RWPE1 (cell line): Measurements from ENCODE around the gene LASP1NB.

Source experiments
- CTCF ChIA-PET: fragments of 350-600 bp; sonication (Branson Sonifier 250); formaldehyde crosslinking; extraction: SDS; loops from one replicate; lab custom pipeline; 2021; lab: Yijun Ruan, JAX
- POLR2A ChIA-PET: fragments of 400-600 bp; formaldehyde crosslinking; extraction: SDS; loops from one replicate; lab custom pipeline; 2020; ENCODE audit warnings: antibody characterized with exemption; ENCODE audit not compliant: low non-redundant PET; lab: Yijun Ruan, JAX
- DNase-seq: peaks from one replicate; pipeline ENCODE4 v3.0.0; 2012; ENCODE audit warnings: low spot score
- H3K27ac ChIP-seq: fragments of 450-650 bp; 2 replicates; pipeline ENCODE4 v1.5.1; 2017
- TF ChIP-seq, protein P1 (sequence below): fragments of 450-650 bp; conservative IDR thresholded peaks from 2 replicates; pipeline ENCODE4 v1.5.1; 2017; ENCODE audit warnings: low read depth, mild to moderate bottlenecking

LASP1NB gene

DNA sequence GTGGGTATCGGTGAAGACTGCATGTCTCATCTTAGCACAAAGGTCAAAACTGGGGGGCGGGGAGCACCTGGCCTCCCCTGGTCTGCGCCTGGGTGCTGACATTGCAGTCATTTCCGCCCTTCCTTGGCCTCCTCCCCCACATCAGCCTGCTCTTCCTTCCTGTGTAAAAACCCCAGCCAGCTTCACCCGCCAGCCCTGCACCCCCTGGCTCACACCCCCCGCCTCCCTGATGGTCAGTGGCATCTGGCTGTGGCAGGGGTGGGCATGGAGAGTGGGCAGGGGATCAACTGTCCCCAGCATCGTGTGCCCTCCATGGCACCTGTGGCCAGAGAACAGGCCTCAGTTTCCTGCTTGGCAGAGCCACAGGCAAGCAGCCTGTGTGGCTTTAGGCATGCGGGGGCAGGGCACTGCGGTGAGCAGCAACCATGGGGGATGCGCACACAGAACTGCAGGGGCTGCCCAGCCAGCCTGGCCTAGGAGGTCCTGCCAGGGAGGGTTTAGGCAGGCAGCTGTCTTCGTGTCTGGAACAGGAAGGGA, 26.5 kb upstream of the LASP1NB start:
- TF ChIP-seq, protein P1, sequence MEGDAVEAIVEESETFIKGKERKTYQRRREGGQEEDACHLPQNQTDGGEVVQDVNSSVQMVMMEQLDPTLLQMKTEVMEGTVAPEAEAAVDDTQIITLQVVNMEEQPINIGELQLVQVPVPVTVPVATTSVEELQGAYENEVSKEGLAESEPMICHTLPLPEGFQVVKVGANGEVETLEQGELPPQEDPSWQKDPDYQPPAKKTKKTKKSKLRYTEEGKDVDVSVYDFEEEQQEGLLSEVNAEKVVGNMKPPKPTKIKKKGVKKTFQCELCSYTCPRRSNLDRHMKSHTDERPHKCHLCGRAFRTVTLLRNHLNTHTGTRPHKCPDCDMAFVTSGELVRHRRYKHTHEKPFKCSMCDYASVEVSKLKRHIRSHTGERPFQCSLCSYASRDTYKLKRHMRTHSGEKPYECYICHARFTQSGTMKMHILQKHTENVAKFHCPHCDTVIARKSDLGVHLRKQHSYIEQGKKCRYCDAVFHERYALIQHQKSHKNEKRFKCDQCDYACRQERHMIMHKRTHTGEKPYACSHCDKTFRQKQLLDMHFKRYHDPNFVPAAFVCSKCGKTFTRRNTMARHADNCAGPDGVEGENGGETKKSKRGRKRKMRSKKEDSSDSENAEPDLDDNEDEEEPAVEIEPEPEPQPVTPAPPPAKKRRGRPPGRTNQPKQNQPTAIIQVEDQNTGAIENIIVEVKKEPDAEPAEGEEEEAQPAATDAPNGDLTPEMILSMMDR: no peak
- POLR2A ChIA-PET: interaction anchor here (0.6 kb wide), 1 partner anchor 1246 kb away, joined by 3 read pairs; no protein-coding TSS in a partner anchor
- no peak for DNase-seq
- CTCF ChIA-PET: no interaction called here
- H3K27ac ChIP-seq: peak overlapping the region; percentile 61

DNA sequence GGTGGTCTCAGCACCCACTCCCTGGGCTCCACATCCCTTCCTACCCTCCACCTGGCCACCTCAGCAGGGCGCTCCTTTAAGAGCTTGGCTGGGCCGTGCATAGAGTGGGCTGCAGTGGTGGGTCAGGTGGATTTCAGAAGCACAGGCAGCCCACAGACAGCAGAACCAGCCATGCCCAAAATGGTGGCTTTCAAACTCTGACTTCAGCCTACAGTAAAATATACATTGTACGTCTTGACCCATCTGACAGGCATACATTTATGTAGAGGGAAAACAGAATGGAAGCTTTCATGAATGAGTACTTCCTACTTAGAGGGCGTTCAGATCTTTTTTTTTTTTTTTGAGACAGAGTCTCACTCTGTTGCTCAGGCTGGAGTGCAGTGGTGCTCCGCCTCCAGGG, 26.0 kb upstream of the LASP1NB start:
- H3K27ac ChIP-seq: peak overlapping the region; percentile 61
- TF ChIP-seq, protein P1: no peak
- CTCF ChIA-PET: no interaction called here
- POLR2A ChIA-PET: no interaction called here
- DNase-seq: no peak

DNA sequence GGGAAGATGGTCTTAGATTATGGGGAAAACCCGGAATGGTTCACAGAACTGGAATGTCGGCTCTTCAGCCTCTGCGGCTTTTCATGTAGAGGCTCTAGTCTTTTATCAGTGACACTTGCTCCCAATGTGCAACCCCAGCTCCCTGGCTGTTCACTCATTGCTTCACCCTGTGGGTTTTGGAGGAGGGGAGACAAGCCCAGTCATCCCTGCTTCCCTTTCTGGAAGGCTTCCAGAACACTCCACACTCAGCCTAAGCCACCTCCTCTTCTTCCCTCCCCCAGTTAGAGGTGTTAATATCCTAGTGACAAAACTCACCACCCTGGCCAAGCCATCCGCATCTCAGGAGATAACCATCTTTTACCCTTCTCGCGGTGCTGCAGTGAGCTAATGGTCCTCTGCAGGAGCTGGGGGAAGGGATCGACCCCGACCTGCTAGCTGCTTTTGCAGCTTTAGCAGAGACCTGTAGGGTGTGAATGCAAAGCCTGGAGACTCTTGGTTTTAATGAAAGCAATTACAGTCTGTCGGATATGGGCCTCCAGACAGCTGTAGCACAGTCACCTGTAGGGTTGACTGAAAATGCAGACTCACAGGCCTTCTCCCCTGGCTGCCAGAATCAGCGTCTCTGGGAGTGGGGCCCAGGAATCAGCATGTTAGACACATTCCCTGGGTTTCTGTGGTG, 24.3 kb upstream of the LASP1NB start:
- ChIA-PET CTCF (interaction anchor here (0.7 to 2.3 kb wide), 3 partner anchors 23 to 988 kb away, joined by 3 to 8 read pairs (median 3); no protein-coding TSS in a partner anchor), POLR2A (interaction anchor here (0.6 kb wide), 1 partner anchor 76 kb away, joined by 3 read pairs; the partner anchor contains the start of gene CWC25)
- H3K27ac ChIP-seq: peak overlapping the region; percentile 61
- TF ChIP-seq, protein P1: no peak
- peak; percentile 91 for DNase-seq

DNA sequence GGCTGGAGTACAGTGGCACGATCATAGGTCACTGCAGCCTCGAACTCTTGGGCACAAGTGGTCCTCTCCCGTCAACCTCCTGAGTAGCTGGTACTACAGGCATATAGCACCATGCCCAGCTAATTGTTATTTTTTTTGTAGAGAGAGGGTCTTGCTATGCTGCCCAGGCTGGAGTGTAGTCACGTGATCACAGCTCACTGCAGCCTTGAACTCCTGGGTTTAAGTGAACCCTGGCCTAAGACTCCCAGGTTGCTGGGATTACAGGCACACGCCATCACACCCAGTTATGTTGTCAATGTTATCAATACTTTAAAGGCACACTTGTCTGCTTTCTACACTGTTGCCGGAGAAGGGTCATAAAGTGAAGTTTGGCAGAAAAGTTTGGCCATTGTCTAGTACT, 22.0 kb upstream of the LASP1NB start:
- CTCF ChIA-PET: no interaction called here
- POLR2A ChIA-PET: no interaction called here
- no peak overlapping the region for H3K27ac ChIP-seq

DNA sequence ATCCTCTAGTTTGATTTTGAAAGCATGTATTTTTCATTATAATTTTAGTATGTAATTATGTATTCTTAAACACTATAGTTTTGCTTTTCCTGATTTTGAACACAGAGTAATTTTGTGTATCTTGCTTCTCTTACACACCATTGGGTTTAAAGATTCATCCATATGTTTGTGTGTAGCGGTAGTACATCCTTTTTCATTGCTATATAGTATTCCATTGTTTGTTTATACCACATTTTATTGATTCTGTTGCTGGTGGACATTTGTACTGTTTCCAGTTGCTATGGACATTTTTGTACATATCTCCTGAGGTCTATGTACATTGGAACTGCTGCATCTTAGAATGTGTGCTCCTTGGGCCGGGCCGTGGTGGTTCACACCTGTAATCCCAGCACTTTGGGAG, 20.5 kb upstream of the LASP1NB start:
- ChIA-PET CTCF (no interaction called here), POLR2A (no interaction called here)
- no peak for DNase-seq
- TF ChIP-seq, protein P1: no peak
- no peak overlapping the region for H3K27ac ChIP-seq

More for the DNA sequence above, 22.0 kb upstream of the LASP1NB start:
- TF ChIP-seq, protein P1: no peak
- no peak for DNase-seq

DNA sequence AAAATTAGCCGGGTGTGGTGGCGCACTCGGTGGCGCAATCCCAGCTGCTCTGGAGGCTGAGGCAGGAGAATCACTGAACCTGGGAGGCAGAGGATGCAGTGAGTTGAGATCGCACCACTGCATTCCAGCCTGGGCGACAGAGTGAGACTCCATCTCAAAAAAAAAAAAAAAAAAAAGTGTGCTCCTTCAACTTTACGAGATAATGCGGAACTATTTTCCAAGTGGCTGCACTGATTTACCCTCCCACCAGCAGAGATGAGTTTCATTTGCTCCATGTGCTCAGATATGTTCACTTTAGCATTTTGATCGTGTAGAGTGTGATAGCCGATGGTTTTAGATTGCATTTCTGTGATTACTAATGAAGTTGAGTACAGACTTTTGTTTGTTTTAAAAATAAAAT, 20.0 kb upstream of the LASP1NB start:
- ChIA-PET CTCF (interaction anchor here (0.6 kb wide), 1 partner anchor 28 kb away, joined by 3 read pairs; no protein-coding TSS in a partner anchor), POLR2A (no interaction called here)
- no peak overlapping the region for H3K27ac ChIP-seq
- TF ChIP-seq, protein P1: no peak
- DNase-seq: no peak
